Hematopoietic multipotent progenitor cell treated with erythropoietin and hydrocortisone succinate and interleukin-3 and kit ligand, for 8 days (in vitro differentiated cells): ENCODE results near the gene RAB11FIP4.
"Not testable (repeated sequence)": the region's sequence is repeated elsewhere in the genome, so short reads cannot be mapped to it uniquely, and the experiment has no call there.

Experiments
- DNase-seq: peaks from one replicate; pipeline ENCODE4 v3.0.0-alpha.2; 2015

RAB11FIP4 gene

GRCh38 chr17:31433811-31434726 lies 42.6 kb downstream of the RAB11FIP4 start:
- no peak for DNase-seq

- DNase-seq: no peak
Observed at GRCh38 chr17:31434727-31435050, 43.2 kb downstream of the RAB11FIP4 start.

GRCh38 chr17:31435581-31435980 lies 44.1 kb downstream of the RAB11FIP4 start:
- no peak for DNase-seq

GRCh38 chr17:31437720-31438400 lies 46.4 kb downstream of the RAB11FIP4 start:
- no peak for DNase-seq

- DNase-seq: no peak
Observed at GRCh38 chr17:31439716-31440115, 48.2 kb downstream of the RAB11FIP4 start.

- no peak for DNase-seq
Observed at GRCh38 chr17:31442276-31442675, 50.8 kb downstream of the RAB11FIP4 start.

- not testable (repeated sequence) for DNase-seq
Observed at GRCh38 chr17:31442856-31443255, 51.4 kb downstream of the RAB11FIP4 start.

GRCh38 chr17:31443386-31443785 lies 51.9 kb downstream of the RAB11FIP4 start:
- no peak for DNase-seq

GRCh38 chr17:31444026-31444425 lies 52.6 kb downstream of the RAB11FIP4 start:
- DNase-seq: no peak

GRCh38 chr17:31446195-31446967 lies 54.9 kb downstream of the RAB11FIP4 start:
- no peak for DNase-seq

GRCh38 chr17:31448467-31449077 lies 57.1 kb downstream of the RAB11FIP4 start:
- DNase-seq: no peak

- no peak for DNase-seq
Observed at GRCh38 chr17:31449111-31449510, 57.6 kb downstream of the RAB11FIP4 start.

GRCh38 chr17:31449746-31450145 lies 58.3 kb downstream of the RAB11FIP4 start:
- DNase-seq: no peak

GRCh38 chr17:31452101-31452500 lies 60.6 kb downstream of the RAB11FIP4 start:
- DNase-seq: no peak

GRCh38 chr17:31452561-31453110 lies 61.2 kb downstream of the RAB11FIP4 start:
- no peak for DNase-seq

GRCh38 chr17:31453896-31454295 lies 62.4 kb downstream of the RAB11FIP4 start:
- DNase-seq: no peak

- no peak for DNase-seq
Observed at GRCh38 chr17:31456814-31457213, 65.3 kb downstream of the RAB11FIP4 start.

GRCh38 chr17:31457391-31458234 lies 66.1 kb downstream of the RAB11FIP4 start:
- no peak for DNase-seq

- no peak for DNase-seq
Observed at GRCh38 chr17:31458829-31459228, 67.4 kb downstream of the RAB11FIP4 start.

GRCh38 chr17:31459716-31460115 lies 68.2 kb downstream of the RAB11FIP4 start:
- no peak for DNase-seq

GRCh38 chr17:31460226-31460721 lies 68.8 kb downstream of the RAB11FIP4 start:
- DNase-seq: no peak
